Aorta (tissue), 5 donors: ENCODE results near the gene HOXA4. TPM values are rescaled to one million over a fixed set of nuclear protein-coding genes. Genes with fewer than 3 reads are reported as not detected.
A peak's percentile ranks its signal among the peaks of the same experiment; 100 is the strongest.

Experiments
- ATAC-seq: fragments of 200-7000 bp; cut with Tn5 transposase; one replicate; pipeline ENCODE4 v1.9.1; 2022; ENCODE audit warnings: moderate library complexity; ENCODE audit not compliant: low FRiP score
- DNase-seq, 2 donors: peaks; one replicate each; pipeline ENCODE4 v3.0.0-alpha.2; 2020
- H3K27ac ChIP-seq, 2 donors: one replicate each; pipeline ENCODE4 v1.5.1; 2013; ENCODE audit warnings: low read length in 2 of 2, mild to moderate bottlenecking in 2 of 2, moderate library complexity in 2 of 2, control low read depth in 1 of 2, inconsistent platforms in 1 of 2, low read depth in 1 of 2
- H3K27me3 ChIP-seq, 2 donors: one replicate each; pipeline ENCODE4 v1.6.1; 2013; ENCODE audit warnings: control low read depth in 1 of 2, low read length in 1 of 2, mild to moderate bottlenecking in 1 of 2, moderate library complexity in 1 of 2; ENCODE audit not compliant: insufficient read depth in 2 of 2, control insufficient read depth in 1 of 2
- H3K36me3 ChIP-seq, 2 donors: one replicate each; pipeline ENCODE4 v1.6.1; 2013; ENCODE audit warnings: control low read depth in 1 of 2, low read length in 1 of 2, mild to moderate bottlenecking in 1 of 2; ENCODE audit not compliant: insufficient read depth in 2 of 2, control insufficient read depth in 1 of 2
- H3K4me1 ChIP-seq, 2 donors: one replicate each; pipeline ENCODE4 v1.6.1; 2013; ENCODE audit warnings: low read length in 2 of 2, control low read depth in 1 of 2, mild to moderate bottlenecking in 1 of 2, moderate library complexity in 1 of 2; ENCODE audit not compliant: insufficient read depth in 2 of 2, control insufficient read depth in 1 of 2
- H3K4me3 ChIP-seq, 2 donors: one replicate each; pipeline ENCODE4 v1.5.1; 2013; ENCODE audit warnings: low read length in 2 of 2, control low read depth in 1 of 2, mild to moderate bottlenecking in 1 of 2
- H3K9me3 ChIP-seq: one replicate; pipeline ENCODE4 v1.6.1; 2013; ENCODE audit warnings: mild to moderate bottlenecking, low read length; ENCODE audit not compliant: control insufficient read depth
- WGBS, 2 donors: extraction: QIAGEN DNeasy Blood & Tissue Kit; methylation state at CpG; one replicate each; pipeline ENCODE4 v1.1.7; 2013; 5-methylcytosine and 5-hydroxymethylcytosine counted together
- intact Hi-C, 2 donors: fragments of 100-400 bp; cut with DNase I; formaldehyde crosslinking; loops; one replicate each; pipeline versions ENCODE4 v1.14.2 to v1.15.0; 2022
- polyA plus RNA-seq, 2 donors: library from polyadenylated mRNA; stranded (reverse); fragments of 200-250 nt; gene quantifications; one replicate each; pipeline ENCODE4 v1.2.3, GENCODE V29; 2013
- total RNA-seq, 2 donors: library from RNA; stranded (reverse); fragmentation: NEBNext Ultra II Directional; extraction: Animal tissue kit (Norgen Biotek cat#: 25700); gene quantifications; one replicate each; pipeline ENCODE4 v1.2.1, GENCODE V29; 2021
- donor health status: healthy with polysubstance abuse.
- donor health status: Bipolar disorder and iron deficiency.
- donor health status: DM: no; HTN: no; CAD: no.
- donor health status: DM: no; HTN: no; CAD: no.
- donor health status: DM: yes; HTN: yes; CAD: no.

HOXA4 gene
- total and polyA plus RNA-seq, 4 donors, result 2.6 to 11.6 (median 7.9) TPM

DNA sequence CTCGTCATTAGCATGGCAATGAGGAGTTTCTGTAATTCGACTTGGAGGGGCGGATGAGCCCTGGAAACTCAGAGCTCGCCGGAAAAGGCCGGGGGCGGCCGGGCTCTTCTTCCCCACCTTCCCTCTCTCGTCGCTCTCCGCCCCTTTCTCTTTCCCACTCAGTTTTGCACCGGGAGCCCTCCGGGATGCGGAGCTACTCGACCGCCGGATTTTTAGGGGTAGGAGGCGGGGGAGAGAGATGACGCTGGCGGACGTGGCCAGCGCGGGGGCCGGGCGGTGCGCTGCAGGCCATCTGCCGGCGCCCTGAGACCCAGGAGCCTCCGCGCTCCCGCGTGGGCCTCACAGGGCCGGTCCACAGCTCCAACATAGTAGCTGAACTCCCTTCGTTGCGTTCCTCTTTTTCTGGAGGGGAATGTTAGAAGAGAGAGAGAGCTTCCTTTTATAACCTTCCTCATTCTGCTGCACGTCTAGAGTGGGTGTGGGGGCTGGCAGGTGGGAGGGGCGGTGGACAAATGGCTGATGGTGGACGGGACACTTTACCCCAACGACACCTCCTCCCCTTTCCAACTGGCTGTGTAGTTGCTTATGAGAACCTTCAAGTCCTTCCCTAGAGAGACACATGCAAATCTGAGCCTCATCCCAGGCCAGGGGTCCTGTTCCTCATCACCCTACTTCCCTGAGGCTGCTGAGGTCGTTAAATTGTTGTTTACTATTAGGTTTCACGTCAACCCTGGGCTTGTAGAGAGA is 33.6 kb downstream of the HOXA4 start:
- peak overlapping the region; percentile 80 to 91 for H3K4me3 ChIP-seq
- DNase-seq (peak; percentile 72 to 83), ATAC-seq (peak; percentile 70)
- intact Hi-C loops, result loop anchor here (1.0 to 5.0 kb wide), 5 partner anchors 20 to 233 kb away; partner anchors contain the start of genes HOXA4 (in 1 of the 2), HOXA5 (in 1 of the 2) and SKAP2 (in 1 of the 2)
- H3K36me3 ChIP-seq, result no peaks in the 10 kb centered on the region
- H3K9me3 ChIP-seq, result no peaks in the 10 kb centered on the region
- H3K4me1 ChIP-seq, result no peaks in the 10 kb centered on the region
- WGBS, 2 donors, result 0 to 1% methylated on average over 36 to 41 of the region's 41 CpGs
- H3K27ac ChIP-seq, result peak overlapping the region; percentile 18 to 90
- H3K27me3 ChIP-seq, result no peaks in the 10 kb centered on the region

DNA sequence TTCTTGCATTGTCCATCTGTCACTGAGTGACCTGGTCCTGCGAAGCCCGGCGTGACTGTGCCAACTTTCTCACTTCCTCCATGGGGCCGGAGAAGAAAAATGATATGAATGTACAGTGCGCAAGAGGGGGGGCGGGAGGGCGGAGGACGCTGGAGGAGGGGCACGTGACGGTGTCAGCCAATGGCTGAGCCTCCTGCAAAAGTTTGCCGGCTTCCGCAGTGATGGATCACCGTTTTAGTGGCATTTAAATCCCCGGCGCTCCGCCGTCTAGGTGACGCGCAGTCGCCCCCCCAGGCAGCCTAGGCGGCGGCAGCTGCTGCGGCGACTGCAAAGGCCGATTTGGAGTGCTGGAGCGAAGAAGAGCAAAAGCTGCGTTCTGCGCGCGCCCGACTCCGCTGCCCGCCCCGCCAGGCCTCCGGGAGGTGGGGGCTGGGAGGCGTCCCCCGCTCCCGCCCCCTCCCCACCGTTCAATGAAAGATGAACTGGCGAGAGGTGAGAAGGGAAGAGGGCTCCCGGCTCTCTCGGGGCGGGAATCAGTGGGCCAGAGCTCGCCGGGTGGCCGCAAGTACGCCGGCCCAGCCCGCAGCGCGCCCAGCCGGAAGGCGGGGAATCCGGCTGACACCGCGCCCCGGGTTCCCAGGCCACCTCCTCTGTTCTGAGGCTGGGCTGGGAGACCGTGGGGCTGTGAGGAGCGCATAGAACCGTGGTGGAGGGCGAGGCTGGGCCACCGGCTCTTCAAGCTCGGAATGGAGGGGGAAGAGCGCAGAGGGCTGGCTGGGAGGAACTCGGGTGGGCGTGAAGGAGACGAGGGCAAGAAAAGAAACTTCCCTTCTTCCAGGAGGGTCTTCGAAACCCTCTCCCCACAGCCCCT is 34.4 kb downstream of the HOXA4 start, which contains the start of gene HOXA1:
Gene HOXA1 (minus strand): TSS at position 104 of the 871 bp plus-strand sequence. CDS start 88 bp downstream, at position 16.
- Histone ChIP-seq H3K36me3 (no peaks in the 10 kb centered on the region), H3K4me3 (peak within 1 kb of the TSS; percentile 80 to 91), H3K9me3 (no peaks in the 10 kb centered on the region), H3K4me1 (no peaks in the 10 kb centered on the region), H3K27me3 (no peaks in the 10 kb centered on the region), H3K27ac (peak within 1 kb of the TSS; percentile 18 to 90)
- DNase-seq, result peak; percentile 92 to 95
- WGBS, 2 donors, result 0% methylated on average over 62 to 68 of the region's 68 CpGs
- intact Hi-C loops, result loop anchor here (1.0 to 5.0 kb wide), 5 partner anchors 21 to 232 kb away; partner anchors contain the start of genes HOXA4 (in 1 of the 2), HOXA5 (in 1 of the 2) and SKAP2 (in 1 of the 2)
- ATAC-seq, result peak; percentile 86

- Histone ChIP-seq H3K27ac (no peak overlapping the region), H3K4me3 (peak overlapping the region in 1 of 2 donors; percentile 80), H3K36me3 (no peaks in the 10 kb centered on the region), H3K9me3 (no peaks in the 10 kb centered on the region), H3K27me3 (no peaks in the 10 kb centered on the region), H3K4me1 (no peaks in the 10 kb centered on the region)
- 23 to 24% methylated on average over 33 of the region's 33 CpGs for WGBS, 2 donors
- intact Hi-C loops, result loop anchor here (5.0 kb wide), 3 partner anchors 37 to 63 kb away; partner anchors contain the start of genes HOXA4 (in 1 of the 2) and HOXA5 (in 1 of the 2)
- DNase-seq (no peak), ATAC-seq (no peak)
Measured at GRCh38 chr7:27095050-27095896, 35.3 kb downstream of the HOXA4 start.

GRCh38 chr7:27094304-27095049 is 36.1 kb downstream of the HOXA4 start:
- Histone ChIP-seq H3K4me3 (no peak overlapping the region), H3K4me1 (no peaks in the 10 kb centered on the region), H3K36me3 (no peaks in the 10 kb centered on the region), H3K27ac (no peak overlapping the region), H3K9me3 (no peaks in the 10 kb centered on the region), H3K27me3 (no peaks in the 10 kb centered on the region)
- ATAC-seq, result no peak
- WGBS, 2 donors, result 91% methylated on average over 29 of the region's 29 CpGs
- intact Hi-C loops, result loop anchor here (5.0 kb wide), 3 partner anchors 38 to 62 kb away; partner anchors contain the start of genes HOXA4 (in 1 of the 2) and HOXA5 (in 1 of the 2)
- DNase-seq, result peak in 1 of 2 donors; percentile 50

DNA sequence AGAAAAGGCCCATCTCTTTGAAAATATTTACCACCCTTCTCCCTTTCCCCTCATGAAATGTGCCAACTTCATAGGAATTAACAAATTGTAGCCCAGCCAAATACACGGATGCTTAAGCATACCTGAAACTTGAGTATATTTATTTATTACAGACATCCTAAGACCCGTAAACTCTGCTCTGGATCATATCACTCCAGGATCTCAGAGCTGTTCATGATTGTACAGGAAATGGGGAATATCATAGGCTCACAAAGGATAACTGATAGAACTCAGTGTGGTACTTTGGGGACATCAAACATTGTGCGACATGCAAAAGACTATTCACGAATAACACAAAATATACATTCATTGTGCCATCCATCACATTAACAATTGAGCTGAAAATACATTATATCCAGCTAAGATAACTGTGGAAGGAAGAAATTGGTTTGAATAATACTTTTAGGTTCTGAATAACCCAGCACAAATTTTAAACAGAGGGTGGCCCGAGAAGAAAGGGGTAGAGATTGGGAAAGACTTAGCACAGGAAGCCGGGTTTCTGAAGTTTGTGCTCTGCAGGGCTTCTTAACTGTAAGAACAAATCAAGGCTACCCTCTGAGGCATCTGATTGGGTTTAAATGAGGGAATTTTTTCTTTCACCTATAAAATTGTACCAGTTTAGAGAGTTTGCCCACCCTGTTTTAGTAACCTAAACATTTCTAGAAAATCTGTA is 37.2 kb downstream of the HOXA4 start:
- ATAC-seq, result no peak
- DNase-seq, result no peak
- Histone ChIP-seq H3K27me3 (no peaks in the 10 kb centered on the region), H3K27ac (no peak overlapping the region), H3K36me3 (no peaks in the 10 kb centered on the region), H3K9me3 (no peaks in the 10 kb centered on the region), H3K4me1 (no peaks in the 10 kb centered on the region), H3K4me3 (no peak overlapping the region)
- WGBS, 2 donors, result 79 to 84% methylated on average over 6 of the region's 6 CpGs
- intact Hi-C loops, result no loop called here

GRCh38 chr7:27092819-27093110 is 37.8 kb downstream of the HOXA4 start:
- Histone ChIP-seq H3K36me3 (no peaks in the 10 kb centered on the region), H3K9me3 (peaks cover 3% of the 10 kb centered on the region), H3K4me3 (no peak overlapping the region), H3K27me3 (no peaks in the 10 kb centered on the region), H3K27ac (no peak overlapping the region), H3K4me1 (no peaks in the 10 kb centered on the region)
- DNase-seq (no peak), ATAC-seq (no peak)
- intact Hi-C loops, result no loop called here
- WGBS, 2 donors, result 81 to 85% methylated on average over 1 of the region's 1 CpG

DNA sequence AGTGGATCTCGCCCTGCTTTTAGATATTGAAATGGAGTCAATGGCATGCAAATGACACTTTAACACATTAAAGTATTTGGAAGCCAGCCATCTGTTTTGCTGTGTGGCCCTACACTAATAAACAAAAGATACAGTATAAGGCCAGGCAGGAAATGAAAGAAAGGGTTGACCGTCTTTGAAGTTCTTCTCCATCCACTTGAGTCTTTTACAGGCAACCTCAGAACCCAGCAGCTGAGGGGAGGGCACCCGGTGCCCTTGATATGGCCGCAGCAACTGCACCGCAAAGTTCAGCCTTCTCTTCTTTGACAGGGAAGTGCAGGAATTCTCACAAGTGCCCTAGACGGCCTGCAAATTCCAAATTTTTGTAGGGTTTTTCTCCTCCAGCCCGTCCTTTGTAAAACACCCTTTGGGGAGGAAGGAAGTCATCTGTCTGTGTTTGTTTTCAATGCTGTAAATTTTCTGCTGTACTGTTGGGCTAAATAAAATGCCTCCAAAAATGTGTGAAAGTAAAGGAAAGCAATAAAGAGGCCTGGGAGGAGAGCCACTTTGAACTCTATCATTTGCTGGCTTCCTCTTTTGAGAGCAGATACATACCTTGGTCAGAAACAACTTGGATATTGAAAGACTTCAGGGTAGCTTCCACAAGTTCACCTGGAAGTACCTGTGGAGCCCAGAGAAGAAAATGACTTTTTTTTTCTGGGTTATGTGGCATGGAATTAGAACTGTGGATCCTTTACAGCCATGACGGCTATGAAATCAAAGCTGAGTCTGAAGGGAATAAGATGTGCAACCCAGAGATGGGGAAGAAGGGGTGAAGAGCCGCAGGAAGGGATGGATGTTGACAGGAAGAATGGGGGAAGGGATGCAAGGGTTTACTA is 38.4 kb downstream of the HOXA4 start:
- no peaks in the 10 kb centered on the region for H3K27me3 ChIP-seq
- intact Hi-C loops, result no loop called here

More for the DNA sequence above, 38.4 kb downstream of the HOXA4 start:
- DNase-seq (no peak), ATAC-seq (no peak)
- Histone ChIP-seq H3K36me3 (no peaks in the 10 kb centered on the region), H3K9me3 (peaks cover 3% of the 10 kb centered on the region), H3K4me1 (no peaks in the 10 kb centered on the region), H3K27ac (no peak overlapping the region), H3K4me3 (no peak overlapping the region)
- WGBS, 2 donors, result 90 to 93% methylated on average over 9 of the region's 9 CpGs
